GM19043 (cell line): ENCODE measurements around the gene ITGB5.
"Not testable (repeated sequence)": the region's sequence is repeated elsewhere in the genome, so short reads cannot be mapped to it uniquely, and the experiment has no call there.

Experiments
- ATAC-seq: cut with Tn5 transposase; IDR thresholded peaks from one replicate; pipeline ENCODE4 v1.9.1; 2021; ENCODE audit warnings: low read depth; ENCODE audit not compliant: unreplicated experiment

The ITGB5 gene

DNA sequence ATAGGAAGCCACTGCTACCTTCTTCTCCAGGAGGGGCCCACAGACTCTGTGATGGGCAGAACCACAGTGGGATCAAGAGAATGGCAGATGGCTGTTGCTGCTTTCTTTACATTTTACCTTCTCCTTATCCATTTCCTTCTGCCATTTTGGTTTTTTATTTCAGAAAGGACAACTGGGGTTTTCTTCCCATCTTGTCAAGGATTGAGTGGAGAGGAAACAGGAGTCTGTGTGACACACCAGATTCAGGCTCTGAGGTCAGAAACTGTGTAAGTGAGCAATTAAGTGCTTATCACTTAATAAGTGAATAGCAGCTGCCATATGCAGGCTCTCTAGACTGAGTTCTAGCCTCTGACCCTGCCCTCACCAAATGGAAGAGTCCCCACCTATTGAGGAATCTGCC, 47.3 kb downstream of the ITGB5 start:
- no peak for ATAC-seq

GRCh38 chr3:124838963-124839362, 48.2 kb downstream of the ITGB5 start:
- no peak for ATAC-seq

GRCh38 chr3:124837730-124838186, 49.4 kb downstream of the ITGB5 start:
- no peak for ATAC-seq

DNA sequence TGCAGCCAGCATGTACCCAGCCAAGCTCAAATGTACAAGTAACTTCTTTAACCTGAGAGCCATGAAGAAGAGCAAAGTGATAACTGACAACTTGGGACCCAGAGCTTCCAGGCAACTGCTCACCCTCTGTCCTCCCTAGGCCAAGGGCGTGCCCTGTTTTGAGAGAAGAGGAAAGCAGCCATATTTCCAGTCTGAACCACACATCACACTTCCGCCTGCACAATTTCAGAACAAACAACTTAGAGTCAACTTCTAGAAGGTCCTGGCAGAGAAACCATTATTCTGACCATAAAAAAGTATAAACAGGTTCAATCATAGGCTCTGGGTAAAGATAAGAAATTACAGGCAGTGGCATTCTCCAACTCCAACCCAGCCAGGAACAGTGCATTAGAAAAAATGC, 50.1 kb downstream of the ITGB5 start:
- ATAC-seq = no peak

DNA sequence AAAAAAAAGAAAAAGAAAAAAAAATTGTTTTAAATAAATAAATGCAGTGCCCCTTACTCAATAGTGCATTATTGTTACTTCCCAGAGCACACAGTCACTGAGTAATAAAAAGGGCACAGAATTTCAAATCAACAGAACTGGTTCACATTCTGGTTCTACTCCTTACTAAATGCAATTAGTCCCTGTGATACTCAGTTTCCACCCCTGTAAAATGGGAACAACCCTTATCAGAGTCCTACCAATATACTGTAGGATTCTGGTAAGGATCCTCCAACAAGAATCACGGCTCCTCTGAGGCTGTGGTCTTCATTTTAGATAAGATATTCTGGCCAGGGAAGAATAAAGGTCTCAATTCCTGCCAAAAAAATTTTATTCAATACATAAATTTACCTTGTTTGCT, 50.7 kb downstream of the ITGB5 start:
- ATAC-seq = no peak

- ATAC-seq = peak; percentile 95
Measured at GRCh38 chr3:124834723-124835718, 52.1 kb downstream of the ITGB5 start.

- no peak for ATAC-seq
Measured at GRCh38 chr3:124833710-124834332, 53.3 kb downstream of the ITGB5 start.

GRCh38 chr3:124832782-124833709, 54.1 kb downstream of the ITGB5 start:
- no peak for ATAC-seq

GRCh38 chr3:124831628-124832199, 55.5 kb downstream of the ITGB5 start:
- ATAC-seq = no peak

- no peak for ATAC-seq
Measured at GRCh38 chr3:124829819-124830554, 57.2 kb downstream of the ITGB5 start.

DNA sequence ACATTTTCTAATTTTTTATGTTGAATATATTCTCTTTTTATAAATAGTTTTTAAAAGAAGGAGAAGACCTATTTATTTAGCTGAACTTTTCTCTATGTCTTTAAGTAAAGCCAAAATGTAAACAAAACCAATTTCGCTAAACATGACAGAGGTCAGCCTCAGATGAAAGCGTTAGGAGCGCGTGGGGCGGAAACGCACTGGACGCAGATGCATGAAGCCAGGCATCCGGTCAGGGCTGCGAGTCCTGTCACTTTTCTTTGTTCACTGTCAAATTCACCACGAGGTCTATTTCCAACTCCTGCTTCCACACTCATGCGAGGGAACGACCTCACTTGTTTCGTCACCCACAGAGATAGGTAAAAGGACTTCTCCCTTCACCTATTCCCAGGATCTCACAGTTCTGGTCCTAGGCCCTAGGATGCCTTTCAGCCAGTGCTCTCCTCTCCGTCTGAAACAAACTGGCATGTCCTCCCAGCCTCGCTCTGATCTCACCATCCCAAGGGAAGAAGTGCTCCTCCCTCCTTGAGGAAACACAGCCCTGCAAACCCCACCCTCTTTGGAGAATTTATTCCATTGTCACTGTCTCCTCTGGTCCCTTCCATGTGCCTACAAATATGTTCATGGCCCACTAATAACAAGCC, 57.9 kb downstream of the ITGB5 start:
- ATAC-seq = no peak

GRCh38 chr3:124827476-124828206, 59.5 kb downstream of the ITGB5 start:
- ATAC-seq = not testable (repeated sequence)

DNA sequence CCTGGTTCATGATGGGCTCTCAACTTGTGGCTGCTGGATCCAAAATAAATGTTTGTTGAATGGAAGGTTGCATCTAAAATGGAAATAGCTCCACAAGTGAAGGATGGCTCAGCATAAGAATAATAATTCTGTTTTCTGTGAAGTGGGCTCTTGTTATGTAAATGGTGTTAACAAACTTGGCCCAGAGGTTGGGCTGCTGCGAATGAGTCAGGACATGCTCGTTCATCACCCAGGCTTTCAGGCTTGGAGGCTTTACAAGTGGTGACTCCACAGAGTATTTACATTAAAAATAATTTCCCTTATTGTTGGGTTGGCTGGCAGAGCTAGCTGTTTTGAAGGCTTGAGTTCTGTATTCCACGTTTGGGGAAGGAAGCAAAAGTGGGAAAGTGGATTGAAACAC, 60.5 kb downstream of the ITGB5 start:
- no peak for ATAC-seq

DNA sequence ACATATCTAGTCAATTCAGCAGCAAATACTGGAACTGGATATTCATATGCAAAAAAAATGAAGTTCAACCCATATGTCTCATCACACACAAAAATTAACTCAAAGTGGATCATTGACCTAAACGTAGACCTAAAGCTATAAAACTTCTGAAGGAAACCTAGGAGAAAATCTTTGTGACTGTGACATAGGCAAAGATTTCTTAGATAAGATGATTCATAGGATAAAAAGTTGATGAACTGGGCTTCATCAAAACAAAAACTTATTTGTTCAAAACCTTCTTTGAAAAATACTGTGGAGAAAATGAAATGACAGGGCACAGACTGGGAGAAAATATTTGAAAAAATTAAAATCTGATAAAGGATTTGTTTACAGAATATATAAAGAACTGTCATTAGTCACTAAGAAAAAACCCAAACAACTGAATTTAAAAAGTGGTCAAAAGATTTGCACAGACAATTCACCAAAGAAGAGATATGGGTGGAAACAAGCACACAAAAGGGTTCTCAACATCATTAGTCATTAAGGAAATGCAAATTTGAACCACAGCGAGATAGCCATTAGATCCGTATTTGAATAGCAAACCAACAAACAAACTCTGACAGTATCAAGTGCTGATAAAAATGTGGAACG, 62.8 kb downstream of the ITGB5 start:
- ATAC-seq = no peak

GRCh38 chr3:124823648-124824047, 63.5 kb downstream of the ITGB5 start:
- ATAC-seq = no peak

DNA sequence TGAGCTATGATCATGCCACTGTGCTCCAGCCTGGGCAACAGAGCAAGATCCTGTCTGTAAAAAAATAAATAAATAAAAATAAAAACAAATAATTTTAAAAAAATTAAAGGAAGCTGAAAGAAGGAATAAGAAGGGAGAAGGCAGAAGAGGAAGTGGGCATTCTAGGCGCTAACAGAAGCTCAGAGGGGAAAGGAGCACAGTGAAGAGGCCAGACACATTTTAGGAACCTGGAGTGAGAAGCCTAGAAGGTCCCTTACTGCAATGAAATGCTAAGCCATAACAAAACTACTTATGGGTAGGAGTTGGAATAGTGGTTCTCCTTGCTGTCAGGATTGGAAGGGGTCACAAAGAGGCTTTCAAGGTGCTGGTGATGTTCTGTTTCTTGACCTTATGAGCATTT, 64.0 kb downstream of the ITGB5 start:
- no peak for ATAC-seq

DNA sequence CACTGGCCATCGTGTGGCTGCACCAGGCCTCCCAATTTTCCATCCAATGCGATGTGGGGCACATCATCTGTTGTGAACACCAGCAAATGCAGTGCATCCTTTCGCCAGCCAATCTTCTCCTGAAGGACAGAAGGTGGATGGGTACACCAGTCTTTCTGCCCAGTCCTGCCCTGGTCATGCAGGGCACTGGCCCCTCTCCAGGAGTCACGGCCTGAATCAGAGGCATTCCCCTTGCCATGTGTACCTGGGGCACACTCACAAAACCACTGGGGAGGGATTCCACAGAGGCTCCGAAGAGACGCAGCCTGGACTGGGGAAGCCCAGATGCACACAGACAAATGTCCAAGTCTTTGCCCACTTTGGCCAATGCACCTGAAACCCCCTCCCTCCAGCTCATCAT, 65.8 kb downstream of the ITGB5 start:
- no peak for ATAC-seq
